Measurements from ENCODE around the gene COL26A1. TPM values are rescaled to one million over a fixed set of nuclear protein-coding genes. Genes with fewer than 3 reads are reported as not detected.

Gene COL26A1
- total and polyA plus RNA-seq, 2 of the 4 experiments (the other 2 are of a cell fraction), result not detected

- H4K20me1 ChIP-seq (ENCODE audit: insufficient read depth, low read length), result no peaks in the 10 kb centered on the region
- no peak overlapping the region for H2AFZ ChIP-seq (replicated peaks; ENCODE audit: low read length, poor library complexity)
- peaks cover 31% of the 10 kb centered on the region for H3K27me3 ChIP-seq (ENCODE audit: control insufficient read depth, insufficient read depth, low read length)
- H2AK5ac ChIP-seq (ENCODE audit: low read depth, low read length), result no peak overlapping the region
- no peak overlapping the region for H3K14ac ChIP-seq (replicated peaks; ENCODE audit: low read depth, low read length)
- H2BK15ac ChIP-seq (ENCODE audit: low read depth, low read length), result no peak overlapping the region
- H2AK9ac ChIP-seq (replicated peaks; ENCODE audit: low read depth, low read length, poor library complexity), result no peak overlapping the region
- H3K18ac ChIP-seq (ENCODE audit: low read depth, low read length), result no peak overlapping the region
- WGBS, 2 experiments (ENCODE audit: extremely low coverage in 2 of 2, insufficient read length in 1 of 2), result 72% methylated on average over 3 of the region's 8 CpGs; no CpG with 5 or more reads in 1 of the 2 experiments
- H2BK20ac ChIP-seq (ENCODE audit: low read depth, low read length), result no peak overlapping the region
- no peaks in the 10 kb centered on the region for H3K79me1 ChIP-seq (ENCODE audit: low read depth in 1 of 2, low read length in 2 of 2)
- no peaks in the 10 kb centered on the region for H3K36me3 ChIP-seq (ENCODE audit: control insufficient read depth, insufficient read depth, low read length)
- H4K8ac ChIP-seq (ENCODE audit: low read depth in 2 of 2, low read length in 2 of 2), result no peak overlapping the region
- dilution Hi-C loops (cut with HindIII; ENCODE audit: low sequenced_read_pairs, unreplicated experiment) (no loop called here), in situ Hi-C loops (cut with MboI; ENCODE audit: low sequenced_read_pairs) (no loop called here), intact Hi-C loops (cut with micrococcal nuclease) (loop anchor here (10.0 kb wide), 1 partner anchor 131 kb away; no protein-coding TSS in a partner anchor)
- no peak overlapping the region for H4K5ac ChIP-seq (ENCODE audit: low read depth, low read length)
- H3K56ac ChIP-seq (ENCODE audit: extremely low read depth, insufficient read depth, low read length), result no peak overlapping the region
- H2BK5ac ChIP-seq (ENCODE audit: low read depth, low read length, poor library complexity, severe bottlenecking), result no peak overlapping the region
- no peak for ATAC-seq (ENCODE audit: low read depth)
- H4K91ac ChIP-seq (ENCODE audit: insufficient read depth, low read depth, low read length), result no peak overlapping the region
- no peak overlapping the region for H3K9ac ChIP-seq (ENCODE audit: low read depth, low read length)
- no peak overlapping the region for H2BK120ac ChIP-seq (ENCODE audit: low read depth, low read length)
- no peaks in the 10 kb centered on the region for H3K9me3 ChIP-seq (ENCODE audit: control insufficient read depth, insufficient read depth, low read length)
- no peaks in the 10 kb centered on the region for H3K9me1 ChIP-seq (ENCODE audit: insufficient read depth, low read length)
- POLR2A ChIA-PET (ENCODE audit: unreplicated experiment), result interaction anchor here (0.6 kb wide), 1 partner anchor 14 kb away, joined by 3 read pairs; no protein-coding TSS in a partner anchor
- no peak for TF ChIP-seq NFE2L2 (IDR thresholded peaks at IDR 0.05; ENCODE audit: low read depth, low read length)
- TF ChIP-seq MAFK (IDR thresholded peaks at IDR 0.05; ENCODE audit: low read depth, low read length), result no peak
- TF ChIP-seq MXI1 (IDR thresholded peaks at IDR 0.05; ENCODE audit: borderline replicate concordance, low read depth, low read length), result no peak
- TF ChIP-seq USF2 (IDR thresholded peaks at IDR 0.05; ENCODE audit: low read depth, low read length), result no peak
- TF ChIP-seq BHLHE40 (IDR thresholded peaks at IDR 0.05; ENCODE audit: low read depth, low read length), result no peak
- TF ChIP-seq ELK1 (IDR thresholded peaks at IDR 0.05; ENCODE audit: borderline replicate concordance, low read depth, low read length), result no peak
- no peak for TF ChIP-seq CTCF (conservative IDR thresholded peaks at IDR 0.05; ENCODE audit: low read depth, low read length)
- TF ChIP-seq RFX5 (IDR thresholded peaks at IDR 0.05; ENCODE audit: low read depth, low read length), result no peak
- no peak for TF ChIP-seq CHD1 (IDR thresholded peaks at IDR 0.05; ENCODE audit: low read depth, low read length)
- no peak for TF ChIP-seq RAD21 (IDR thresholded peaks at IDR 0.05; ENCODE audit: low read length)
- TF ChIP-seq POLR2A (IDR thresholded peaks at IDR 0.05; ENCODE audit: low read depth, low read length), result no peak
- no peak for TF ChIP-seq SMC3 (IDR thresholded peaks at IDR 0.05; ENCODE audit: low read depth, low read length)
- no peak for TF ChIP-seq FOS (IDR thresholded peaks at IDR 0.05; ENCODE audit: low read depth, low read length)
- TF ChIP-seq RCOR1 (IDR thresholded peaks at IDR 0.05; ENCODE audit: insufficient replicate concordance, low read length), result no peak
- no TSS peak for BruUV-seq (replicated peaks)
- no peak overlapping the region for H3K4ac ChIP-seq (ENCODE audit: low read depth, low read length)
- no peak overlapping the region for H3K4me2 ChIP-seq (ENCODE audit: low read depth, low read length)
- no peaks in the 10 kb centered on the region for H3K4me1 ChIP-seq (ENCODE audit: control insufficient read depth, insufficient read depth, low read length)
- CTCF ChIA-PET, result no interaction called here
- H3K23ac ChIP-seq (ENCODE audit: low read depth, low read length), result no peak overlapping the region
- H3K4me3 ChIP-seq (ENCODE audit: insufficient read depth, low read depth, low read length), result no peak overlapping the region
- H3K27ac ChIP-seq (ENCODE audit: insufficient read depth, low read length), result no peak overlapping the region
- no peak for DNase-seq
Observed at GRCh38 chr7:101553771-101554445, 191.2 kb downstream of the COL26A1 start.
